ENCODE results near the gene LRRFIP2.
"Not testable (repeated sequence)": the region's sequence is repeated elsewhere in the genome, so short reads cannot be mapped to it uniquely, and the experiment has no call there.

GRCh38 chr3:37146927-37147326 is 27.5 kb downstream of the LRRFIP2 start:
- not testable (repeated sequence) for TF ChIP-seq CTCF (IDR thresholded peaks at IDR 0.05; ENCODE audit: low read length); EZH2phosphoT487 (IDR thresholded peaks at IDR 0.05; ENCODE audit: low read length); EZH2 (optimal IDR thresholded peaks at IDR 0.05; ENCODE audit: low read depth, low read length)

All from MM.1S (cell line).